Esophagus squamous epithelium (tissue), 5 donors: ENCODE measurements around the gene ABO. TPM values are rescaled to one million over a fixed set of nuclear protein-coding genes. Genes with fewer than 3 reads are reported as not detected.
A peak's percentile ranks its signal among the peaks of the same experiment; 100 is the strongest.
"Not testable (repeated sequence)": the region's sequence is repeated elsewhere in the genome, so short reads cannot be mapped to it uniquely, and the experiment has no call there.

Experiments used
- DNase-seq: peaks from one replicate; lab custom pipeline; 2025; lab: John Stamatoyannopoulos, UW
- H3K27ac ChIP-seq, 4 donors: fragments of 200-600 bp; sonication (generic); one replicate each; pipeline ENCODE4 v1.5.1; 2016 to 2019; ENCODE audit warnings: mild to moderate bottlenecking in 1 of 4
- H3K27me3 ChIP-seq, 4 donors: fragments of 200-600 bp; sonication (generic); 1 replicate in 3 of 4; 2 replicates in 1 of 4; pipeline versions ENCODE4 v1.5.1 to v1.6.0; 2017 to 2021; ENCODE audit warnings: antibody characterized with exemption in 1 of 4
- H3K36me3 ChIP-seq, 3 donors: fragments of 200-600 bp; sonication (generic); one replicate each; pipeline ENCODE4 v1.5.1; 2016 to 2019
- H3K4me1 ChIP-seq, 3 donors: fragments of 200-600 bp; sonication (generic); one replicate each; pipeline ENCODE4 v1.5.1; 2017 to 2019
- H3K4me3 ChIP-seq, 4 donors: fragments of 200-600 bp; sonication (generic); 1 replicate in 3 of 4; 2 replicates in 1 of 4; pipeline ENCODE4 v1.5.1; 2016 to 2019; ENCODE audit warnings: mild to moderate bottlenecking in 2 of 4, moderate library complexity in 1 of 4
- H3K9me3 ChIP-seq, 3 donors: fragments of 200-600 bp; sonication (generic); one replicate each; pipeline ENCODE4 v1.5.1; 2016 to 2019
- POLR2A ChIP-seq, 4 donors: fragments of 450-650 bp; IDR thresholded peaks; one replicate each; pipeline ENCODE4 v1.6.1; 2017; ENCODE audit warnings: antibody characterized with exemption in 4 of 4, mild to moderate bottlenecking in 4 of 4, moderate library complexity in 3 of 4
- WGBS, 2 donors: methylation state at CpG; one replicate each; pipeline ENCODE4 v1.1.5; 2018; 5-methylcytosine and 5-hydroxymethylcytosine counted together
- intact Hi-C: fragments of 100-400 bp; cut with DNase I; formaldehyde crosslinking; loops from one replicate; pipeline ENCODE4 v1.15.0; 2022
- total RNA-seq, 4 donors: library from RNA; depleted of rRNA; stranded (reverse); fragments of >200 nt; gene quantifications; one replicate each; pipeline ENCODE4 v1.1.0, GENCODE V29; 2016
- TF ChIP-seq, protein P1 (sequence below), 6 experiments: fragments of 450-650 bp in 4 of 6; fragments of 200-600 bp in 2 of 6; sonication (generic) in 2 of 6; IDR thresholded peaks; one replicate each; pipeline ENCODE4 v1.5.1; 2016 to 2019; ENCODE audit warnings: antibody characterized with exemption in 6 of 6, mild to moderate bottlenecking in 4 of 6, moderate library complexity in 4 of 6
- donor health status: DM: yes; HTN: yes; CAD: no.

ABO gene
- total RNA-seq, 4 donors from 2014 or later, result 3.4 to 48.8 (median 8.2) TPM

- intact Hi-C loops, result no loop called here
- peaks cover 11 to 51% (median 12%) of the 10 kb centered on the region in 3 donors for H3K4me1 ChIP-seq
- H3K36me3 ChIP-seq, result no peaks in the 10 kb centered on the region
- WGBS, 2 donors, result 56 to 77% methylated on average over 6 to 8 of the region's 9 CpGs
- no peaks in the 10 kb centered on the region for H3K9me3 ChIP-seq
- no peak overlapping the region for H3K4me3 ChIP-seq
- TF ChIP-seq, protein P1, sequence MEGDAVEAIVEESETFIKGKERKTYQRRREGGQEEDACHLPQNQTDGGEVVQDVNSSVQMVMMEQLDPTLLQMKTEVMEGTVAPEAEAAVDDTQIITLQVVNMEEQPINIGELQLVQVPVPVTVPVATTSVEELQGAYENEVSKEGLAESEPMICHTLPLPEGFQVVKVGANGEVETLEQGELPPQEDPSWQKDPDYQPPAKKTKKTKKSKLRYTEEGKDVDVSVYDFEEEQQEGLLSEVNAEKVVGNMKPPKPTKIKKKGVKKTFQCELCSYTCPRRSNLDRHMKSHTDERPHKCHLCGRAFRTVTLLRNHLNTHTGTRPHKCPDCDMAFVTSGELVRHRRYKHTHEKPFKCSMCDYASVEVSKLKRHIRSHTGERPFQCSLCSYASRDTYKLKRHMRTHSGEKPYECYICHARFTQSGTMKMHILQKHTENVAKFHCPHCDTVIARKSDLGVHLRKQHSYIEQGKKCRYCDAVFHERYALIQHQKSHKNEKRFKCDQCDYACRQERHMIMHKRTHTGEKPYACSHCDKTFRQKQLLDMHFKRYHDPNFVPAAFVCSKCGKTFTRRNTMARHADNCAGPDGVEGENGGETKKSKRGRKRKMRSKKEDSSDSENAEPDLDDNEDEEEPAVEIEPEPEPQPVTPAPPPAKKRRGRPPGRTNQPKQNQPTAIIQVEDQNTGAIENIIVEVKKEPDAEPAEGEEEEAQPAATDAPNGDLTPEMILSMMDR (IDR thresholded peaks at IDR 0.05), result no peak
- TF ChIP-seq POLR2A (IDR thresholded peaks at IDR 0.05), result no peak
- H3K27me3 ChIP-seq, result peaks cover 0 to 6% (median 0%) of the 10 kb centered on the region in 4 donors
- peak overlapping the region in 2 of 4 donors; percentile 46 to 64 for H3K27ac ChIP-seq
- no peak for DNase-seq
These were observed 5.3 kb downstream of the ABO start for GRCh38 chr9:133269537-133270362.

DNA sequence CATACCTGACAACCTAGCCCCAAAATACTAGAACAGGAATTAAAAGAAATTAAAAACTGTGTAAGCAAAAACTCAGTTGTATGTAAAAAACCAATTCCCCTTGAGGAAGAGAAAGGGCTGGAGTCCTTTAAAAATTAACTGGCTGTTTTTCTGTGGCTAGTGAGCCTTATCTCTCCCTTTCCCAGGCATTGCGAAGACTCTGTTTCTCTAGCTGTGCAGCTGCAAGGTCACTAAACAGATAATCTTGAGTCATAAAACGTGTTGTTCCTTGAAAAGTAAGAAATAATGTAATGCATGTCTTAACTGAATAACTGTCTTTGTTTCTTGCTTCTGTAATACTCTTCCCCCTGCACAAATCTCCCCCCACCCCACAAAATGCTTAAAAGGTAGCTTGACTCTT, 5.9 kb downstream of the ABO start:
- peak overlapping the region in 2 of 4 donors; percentile 39 to 50 for H3K27ac ChIP-seq
- WGBS, 2 donors, result 48 to 62% methylated on average over 2 of the region's 2 CpGs
- H3K27me3 ChIP-seq, H3K9me3 ChIP-seq, H3K4me3 ChIP-seq, H3K36me3 ChIP-seq, intact Hi-C loops, DNase-seq: not testable (repeated sequence)
- H3K4me1 ChIP-seq, result peaks cover 8 to 45% (median 11%) of the 10 kb centered on the region in 3 donors

DNA sequence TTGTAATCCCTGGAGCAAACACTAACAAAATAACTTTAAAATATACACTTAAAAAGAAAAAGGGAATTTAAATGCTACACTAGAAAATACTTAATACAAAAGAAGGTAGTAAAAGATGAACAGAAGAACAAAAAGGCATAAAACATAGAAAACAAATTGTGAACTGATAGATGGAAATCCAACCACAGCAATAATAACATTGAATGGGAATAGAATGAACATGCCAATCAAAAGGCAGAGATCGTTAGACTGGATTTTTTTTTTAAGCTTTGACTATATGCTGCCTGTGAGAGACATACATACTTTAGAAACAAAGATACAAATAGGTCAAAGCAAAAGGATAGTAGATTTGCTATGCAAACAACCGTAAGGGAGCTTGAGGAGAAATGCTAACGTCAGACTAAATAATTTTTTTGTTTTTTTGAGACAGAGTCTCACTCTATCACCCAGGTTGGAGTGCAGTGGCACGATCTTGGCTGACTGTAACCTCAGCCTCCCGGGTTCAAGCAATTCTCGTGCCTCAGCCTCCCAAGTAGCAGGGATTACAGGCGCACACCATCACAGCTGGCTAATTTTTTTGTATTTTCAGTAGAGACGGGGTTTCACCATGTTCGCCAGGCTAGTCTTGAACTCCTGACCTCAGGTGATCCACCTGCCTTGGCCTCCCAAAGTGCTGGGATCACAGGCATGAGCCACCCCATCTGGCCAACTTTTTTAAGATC, 6.5 kb downstream of the ABO start:
- H3K36me3 ChIP-seq, result no peaks in the 10 kb centered on the region
- TF ChIP-seq, protein P1 (IDR thresholded peaks at IDR 0.05), result no peak
- TF ChIP-seq POLR2A (IDR thresholded peaks at IDR 0.05), result no peak
- no peak for DNase-seq
- no peaks in the 10 kb centered on the region for H3K27me3 ChIP-seq
- no peak overlapping the region for H3K4me3 ChIP-seq
- peak overlapping the region in 1 of 4 donors; percentile 50 for H3K27ac ChIP-seq
- no peaks in the 10 kb centered on the region for H3K9me3 ChIP-seq
- WGBS, 2 donors, result 65 to 80% methylated on average over 8 to 9 of the region's 9 CpGs
- peaks cover 5 to 39% (median 11%) of the 10 kb centered on the region in 3 donors for H3K4me1 ChIP-seq
- intact Hi-C loops, result no loop called here

DNA sequence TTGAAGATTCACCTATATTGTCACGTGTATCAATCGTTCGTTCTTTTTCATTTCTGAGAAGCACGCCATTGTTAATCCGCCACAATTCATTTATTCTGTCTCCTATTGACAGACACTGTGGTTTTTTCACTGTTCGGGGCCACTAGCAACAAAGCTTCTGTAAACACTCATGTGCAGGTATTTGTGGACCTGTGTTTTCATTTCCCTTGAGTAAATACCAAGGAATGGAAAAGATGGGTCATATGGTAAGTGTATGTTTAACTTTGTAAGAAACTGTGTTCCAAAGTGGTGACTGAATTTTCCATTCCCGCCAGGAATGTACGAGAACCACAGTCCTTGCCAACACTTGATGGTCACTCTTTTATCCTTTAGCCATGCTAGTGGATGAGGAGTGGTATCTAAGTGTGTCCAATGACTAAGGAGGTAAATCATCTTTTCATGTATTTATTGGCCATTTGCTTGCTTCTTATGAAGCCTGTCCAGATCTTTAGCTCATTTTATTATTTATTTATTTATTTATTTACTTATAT, 10.7 kb downstream of the ABO start:
- H3K27ac ChIP-seq, result no peak overlapping the region
- no peaks in the 10 kb centered on the region for H3K9me3 ChIP-seq
- H3K4me3 ChIP-seq, result no peak overlapping the region
- intact Hi-C loops, result no loop called here
- peaks cover 0 to 25% (median 0%) of the 10 kb centered on the region in 3 donors for H3K36me3 ChIP-seq
- no peak for TF ChIP-seq POLR2A (IDR thresholded peaks at IDR 0.05)
- TF ChIP-seq, protein P1 (IDR thresholded peaks at IDR 0.05), result no peak
- WGBS, 2 donors, result 91 to 96% methylated on average over 8 of the region's 8 CpGs
- H3K27me3 ChIP-seq, result no peaks in the 10 kb centered on the region
- H3K4me1 ChIP-seq, result peaks cover 0 to 11% (median 4%) of the 10 kb centered on the region in 3 donors
- DNase-seq, result no peak

DNA sequence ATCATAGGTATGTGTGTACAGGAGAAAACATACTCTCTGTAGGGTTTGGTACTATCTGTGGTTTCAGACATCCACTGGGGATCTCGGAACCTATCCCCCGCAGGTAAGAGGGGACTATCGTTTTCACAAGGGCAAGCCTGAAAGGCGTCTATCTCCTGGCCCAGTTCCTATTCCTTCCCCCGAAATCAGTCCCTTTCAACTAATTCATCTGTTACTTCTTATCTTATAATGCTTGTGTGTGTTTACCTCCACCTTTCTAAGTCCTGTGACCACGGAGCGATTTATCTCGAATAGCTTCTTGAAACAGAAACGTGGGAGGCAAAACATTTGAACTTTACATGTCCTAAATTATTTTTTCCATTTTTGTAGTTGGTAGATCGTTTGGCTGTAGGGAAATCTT, 11.4 kb downstream of the ABO start:
- intact Hi-C loops, result no loop called here
- no peak for TF ChIP-seq POLR2A (IDR thresholded peaks at IDR 0.05)
- TF ChIP-seq, protein P1 (IDR thresholded peaks at IDR 0.05), result no peak
- Histone ChIP-seq H3K4me1 (peaks cover 0 to 4% (median under 1%) of the 10 kb centered on the region in 3 donors), H3K36me3 (peaks cover 0 to 27% (median 0%) of the 10 kb centered on the region in 3 donors), H3K4me3 (no peak overlapping the region), H3K9me3 (no peaks in the 10 kb centered on the region), H3K27me3 (no peaks in the 10 kb centered on the region), H3K27ac (no peak overlapping the region)
- 81 to 87% methylated on average over 10 of the region's 10 CpGs for WGBS, 2 donors
- DNase-seq, result no peak
